Erythroblast (primary cell): ENCODE measurements around the gene R3HDM1.

Experiments used
- GATA1 ChIP-seq: IDR thresholded peaks from 2 replicates; pipeline ENCODE4 v1.6.1; 2011; ENCODE audit warnings: low read depth, mild to moderate bottlenecking, control low read depth, low read length, moderate library complexity
- POLR2A ChIP-seq: IDR thresholded peaks from 2 replicates; pipeline ENCODE4 v1.6.1; 2011; ENCODE audit warnings: mild to moderate bottlenecking, low read length

DNA sequence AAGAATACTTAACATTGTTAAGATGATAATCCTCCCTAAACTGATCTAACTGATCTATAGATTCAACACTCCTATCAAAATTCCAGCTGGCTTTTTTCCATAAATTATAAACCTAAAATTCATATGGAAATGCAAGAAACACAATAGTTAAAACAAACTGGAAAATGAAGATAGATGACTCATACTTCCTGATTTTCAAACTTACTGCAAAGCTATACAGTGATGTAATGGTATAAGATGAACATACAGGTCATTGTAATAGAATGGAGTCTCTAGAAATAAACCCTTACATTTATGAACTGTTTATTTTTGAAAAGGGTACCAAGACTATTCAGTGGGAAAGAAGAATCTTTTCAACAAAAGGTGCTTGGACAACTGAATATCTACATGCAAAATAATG lies 242.6 kb downstream of the R3HDM1 start:
- TF ChIP-seq POLR2A (no peak), GATA1 (no peak)
